Breast epithelium (tissue), 3 donors: Measurements from ENCODE around the gene WWOX.

ENCODE experiments used
- CTCF ChIP-seq, 3 donors: fragments of 450-650 bp; IDR thresholded peaks; one replicate each; pipeline ENCODE4 v1.5.1; 2016 to 2017; ENCODE audit warnings: antibody characterized with exemption in 3 of 3, mild to moderate bottlenecking in 3 of 3, moderate library complexity in 3 of 3
- POLR2A ChIP-seq: fragments of 450-650 bp; IDR thresholded peaks from one replicate; pipeline ENCODE4 v1.6.1; 2016; ENCODE audit warnings: antibody characterized with exemption, mild to moderate bottlenecking, moderate library complexity
- POLR2AphosphoS5 ChIP-seq, 3 donors: sonication (generic); formaldehyde crosslinking; IDR thresholded peaks; one replicate each; pipeline ENCODE4 v1.6.1; 2017; ENCODE audit warnings: antibody characterized with exemption in 3 of 3

GRCh38 chr16:78889346-78889745, 789.9 kb downstream of the WWOX start:
- TF ChIP-seq POLR2A = no peak
- no peak for TF ChIP-seq CTCF (IDR thresholded peaks at IDR 0.05)
- TF ChIP-seq POLR2AphosphoS5 (IDR thresholded peaks at IDR 0.05) = no peak
